ENCODE data around the gene ARHGEF11. TPM values are rescaled to one million over a fixed set of nuclear protein-coding genes. Genes with fewer than 3 reads are reported as not detected.

The ARHGEF11 gene
- total RNA-seq, 1 donor from 2014 or later = 41.1 TPM

DNA sequence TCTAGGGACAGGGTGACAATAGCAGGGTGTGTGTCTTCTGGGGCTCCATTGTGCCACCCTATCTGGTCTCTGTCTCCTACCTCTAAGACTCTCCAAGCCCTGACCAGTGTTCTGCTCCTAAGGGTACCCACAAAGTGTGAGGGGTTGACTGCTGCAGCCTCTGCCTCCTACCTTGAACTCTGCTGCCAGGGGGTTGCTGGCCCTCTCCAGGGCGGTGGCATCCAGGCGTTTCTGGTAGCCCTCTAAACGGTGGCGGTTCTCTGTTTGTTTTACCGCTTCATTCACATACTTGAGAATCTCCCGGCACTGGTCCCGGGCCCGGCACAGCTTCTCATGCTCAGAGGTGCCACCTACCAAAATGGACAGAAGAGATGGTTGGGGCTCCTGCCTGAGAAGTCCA lies 100.7 kb downstream of the ARHGEF11 start:
- peaks cover 99% of the 10 kb centered on the region for H3K36me3 ChIP-seq
- no peaks in the 10 kb centered on the region for H3K4me1 ChIP-seq
- intact Hi-C loops (cut with DNase I) = no loop called here
- H3K27me3 ChIP-seq = no peaks in the 10 kb centered on the region
- ATAC-seq = no peak
- no peak for DNase-seq
- no peak overlapping the region for H3K27ac ChIP-seq
- H3K9me3 ChIP-seq = no peaks in the 10 kb centered on the region
- TF ChIP-seq CTCF (IDR thresholded peaks at IDR 0.05) = no peak
- no peak overlapping the region for H3K4me3 ChIP-seq

DNA sequence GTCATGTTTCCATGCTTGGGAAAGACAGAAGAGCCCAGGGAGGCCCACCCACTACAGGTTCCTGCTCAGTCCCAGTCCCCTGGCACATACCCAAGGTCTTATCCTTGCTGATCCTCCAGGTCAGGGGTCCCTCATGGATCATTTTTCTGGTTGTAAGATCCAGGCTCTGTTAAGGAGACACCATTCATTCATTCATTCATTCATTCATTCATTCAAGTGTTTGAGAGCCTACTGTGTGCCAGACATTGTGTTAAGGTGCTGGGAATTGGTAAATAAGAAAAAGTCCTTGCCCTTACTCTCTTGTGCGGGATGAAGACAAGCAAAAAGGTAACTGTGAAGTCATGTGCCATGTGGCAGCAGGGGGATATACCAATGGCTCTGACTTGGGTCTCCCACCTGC lies 101.3 kb downstream of the ARHGEF11 start:
- Histone ChIP-seq H3K27ac (no peak overlapping the region), H3K9me3 (no peaks in the 10 kb centered on the region), H3K27me3 (no peaks in the 10 kb centered on the region), H3K4me1 (no peaks in the 10 kb centered on the region), H3K4me3 (no peak overlapping the region), H3K36me3 (peaks cover 99% of the 10 kb centered on the region)
- no peak for TF ChIP-seq CTCF (IDR thresholded peaks at IDR 0.05)
- DNase-seq (no peak), ATAC-seq (no peak)
- intact Hi-C loops (cut with DNase I) = no loop called here

DNA sequence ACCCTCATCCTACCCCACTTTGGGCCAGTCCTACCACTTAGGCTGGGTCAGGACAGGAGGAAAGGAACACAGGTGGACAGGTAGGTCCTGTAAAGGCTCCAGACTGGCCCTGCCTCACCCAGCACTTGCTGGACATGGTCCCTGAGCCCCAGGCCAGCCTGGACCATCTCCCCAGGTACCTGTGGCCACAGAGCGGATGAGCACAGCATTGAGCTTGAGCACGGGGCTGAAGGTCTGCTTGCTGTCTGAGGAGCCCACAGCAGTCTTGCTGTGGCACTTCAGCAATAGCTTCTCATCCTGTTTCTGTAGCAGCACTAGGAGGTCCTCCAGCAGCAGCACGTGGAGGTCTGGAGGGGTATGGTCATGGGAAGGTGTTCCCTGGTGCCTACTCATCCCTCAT lies 101.8 kb downstream of the ARHGEF11 start:
- Histone ChIP-seq H3K4me3 (no peak overlapping the region), H3K4me1 (no peaks in the 10 kb centered on the region), H3K27me3 (no peaks in the 10 kb centered on the region), H3K27ac (no peak overlapping the region), H3K9me3 (no peaks in the 10 kb centered on the region), H3K36me3 (peaks cover 98% of the 10 kb centered on the region)
- no peak for TF ChIP-seq CTCF (IDR thresholded peaks at IDR 0.05)
- DNase-seq (no peak), ATAC-seq (no peak)
- intact Hi-C loops (cut with DNase I) = no loop called here

DNA sequence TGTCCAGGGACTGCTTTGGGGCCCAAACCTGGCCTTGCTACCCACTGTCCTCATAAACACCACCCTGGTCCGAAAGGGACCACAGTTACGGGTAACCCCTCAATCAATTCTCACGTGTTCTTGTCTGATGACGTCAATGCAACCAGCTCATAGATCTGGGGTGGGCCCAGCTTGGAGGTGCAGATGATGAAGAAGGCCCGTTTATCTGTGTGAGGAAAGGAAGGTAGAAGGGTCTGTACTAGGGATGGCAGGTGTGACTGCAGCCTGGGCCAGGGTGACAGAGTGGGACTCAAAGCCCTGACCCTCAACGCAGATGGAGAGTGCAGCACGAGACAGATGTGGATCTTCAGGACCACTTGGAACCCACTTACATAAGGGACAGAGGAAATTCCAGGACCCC lies 103.0 kb downstream of the ARHGEF11 start:
- intact Hi-C loops (cut with DNase I) = no loop called here
- H3K4me1 ChIP-seq = no peaks in the 10 kb centered on the region
- H3K4me3 ChIP-seq = no peak overlapping the region
- TF ChIP-seq CTCF (IDR thresholded peaks at IDR 0.05) = no peak
- DNase-seq (no peak), ATAC-seq (no peak)
- H3K36me3 ChIP-seq = peaks cover 87% of the 10 kb centered on the region
- H3K9me3 ChIP-seq = no peaks in the 10 kb centered on the region
- no peak overlapping the region for H3K27ac ChIP-seq
- no peaks in the 10 kb centered on the region for H3K27me3 ChIP-seq

DNA sequence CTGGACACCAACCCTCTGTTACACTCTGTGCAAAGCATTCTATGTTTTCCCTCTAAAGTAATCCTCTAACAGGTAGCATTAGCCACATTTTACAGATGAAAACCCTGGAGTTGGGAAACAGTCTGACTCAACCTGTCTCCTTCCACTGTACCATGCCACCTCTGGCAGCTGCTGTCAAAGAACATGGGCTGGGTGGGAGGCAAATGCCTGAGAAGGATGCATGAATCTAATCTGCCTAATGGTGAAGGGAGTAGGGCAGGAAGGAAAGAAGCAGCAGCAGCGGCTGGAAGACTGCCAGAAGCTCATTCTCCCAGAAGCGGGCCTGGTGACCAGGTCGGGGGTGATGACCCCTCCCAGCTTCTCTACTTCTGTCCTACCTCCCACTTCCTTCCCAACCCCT lies 103.4 kb downstream of the ARHGEF11 start:
- no peak for TF ChIP-seq CTCF (IDR thresholded peaks at IDR 0.05)
- H3K4me3 ChIP-seq = no peak overlapping the region
- intact Hi-C loops (cut with DNase I) = no loop called here
- H3K36me3 ChIP-seq = peaks cover 83% of the 10 kb centered on the region
- no peak overlapping the region for H3K27ac ChIP-seq
- no peaks in the 10 kb centered on the region for H3K9me3 ChIP-seq
- peak; percentile 32 for DNase-seq
- H3K4me1 ChIP-seq = no peaks in the 10 kb centered on the region
- ATAC-seq = no peak
- H3K27me3 ChIP-seq = no peaks in the 10 kb centered on the region

GRCh38 chr1:156941675-156942074 lies 103.9 kb downstream of the ARHGEF11 start:
- peaks cover 78% of the 10 kb centered on the region for H3K36me3 ChIP-seq

More at GRCh38 chr1:156941675-156942074, 103.9 kb downstream of the ARHGEF11 start:
- Histone ChIP-seq H3K27ac (no peak overlapping the region), H3K27me3 (no peaks in the 10 kb centered on the region), H3K4me1 (no peaks in the 10 kb centered on the region), H3K9me3 (no peaks in the 10 kb centered on the region), H3K4me3 (no peak overlapping the region)
- ATAC-seq (no peak), DNase-seq (peak; percentile 32)
- intact Hi-C loops (cut with DNase I) = no loop called here
- TF ChIP-seq CTCF (IDR thresholded peaks at IDR 0.05) = no peak

All from upper lobe of right lung (tissue), 1 donor.